Measurements from ENCODE around the gene MRFAP1L1. TPM values are rescaled to one million over a fixed set of nuclear protein-coding genes. Genes with fewer than 3 reads are reported as not detected.

The MRFAP1L1 gene
- total RNA-seq, 1 donor from 2014 or later, result 53.6 TPM

GRCh38 chr4:6748286-6748685 lies 38.6 kb upstream of the MRFAP1L1 start:
- DNase-seq (ENCODE audit: low read depth), result no peak
- H3K4me3 ChIP-seq (ENCODE audit: low read depth, low read length), result no peak overlapping the region
- no peak for TF ChIP-seq CTCF (IDR thresholded peaks at IDR 0.05; ENCODE audit: insufficient read depth, low read length, poor library complexity, severe bottlenecking)
- no peaks in the 10 kb centered on the region for H3K27me3 ChIP-seq (ENCODE audit: control insufficient read depth, insufficient read depth, low read length)
- no peaks in the 10 kb centered on the region for H3K36me3 ChIP-seq (ENCODE audit: control insufficient read depth, insufficient read depth, low read length)

- DNase-seq (ENCODE audit: low read depth), result no peak
- Histone ChIP-seq H3K4me3 (ENCODE audit: low read depth, low read length) (no peak overlapping the region), H3K36me3 (ENCODE audit: control insufficient read depth, insufficient read depth, low read length) (no peaks in the 10 kb centered on the region), H3K27me3 (ENCODE audit: control insufficient read depth, insufficient read depth, low read length) (no peaks in the 10 kb centered on the region)
- no peak for TF ChIP-seq CTCF (IDR thresholded peaks at IDR 0.05; ENCODE audit: insufficient read depth, low read length, poor library complexity, severe bottlenecking)
Observed at GRCh38 chr4:6747294-6748051, 37.8 kb upstream of the MRFAP1L1 start.

- Histone ChIP-seq H3K36me3 (ENCODE audit: control insufficient read depth, insufficient read depth, low read length) (no peaks in the 10 kb centered on the region), H3K27me3 (ENCODE audit: control insufficient read depth, insufficient read depth, low read length) (no peaks in the 10 kb centered on the region), H3K4me3 (ENCODE audit: low read depth, low read length) (no peak overlapping the region)
- TF ChIP-seq CTCF (IDR thresholded peaks at IDR 0.05; ENCODE audit: insufficient read depth, low read length, poor library complexity, severe bottlenecking), result no peak
- no peak for DNase-seq (ENCODE audit: low read depth)
Observed at GRCh38 chr4:6746721-6747293, 37.1 kb upstream of the MRFAP1L1 start.

- Histone ChIP-seq H3K36me3 (ENCODE audit: control insufficient read depth, insufficient read depth, low read length) (no peaks in the 10 kb centered on the region), H3K27me3 (ENCODE audit: control insufficient read depth, insufficient read depth, low read length) (no peaks in the 10 kb centered on the region), H3K4me3 (ENCODE audit: low read depth, low read length) (no peak overlapping the region)
- no peak for DNase-seq (ENCODE audit: low read depth)
- no peak for TF ChIP-seq CTCF (IDR thresholded peaks at IDR 0.05; ENCODE audit: insufficient read depth, low read length, poor library complexity, severe bottlenecking)
Observed at GRCh38 chr4:6742989-6743388, 33.3 kb upstream of the MRFAP1L1 start.

- no peaks in the 10 kb centered on the region for H3K27me3 ChIP-seq (ENCODE audit: control insufficient read depth, insufficient read depth, low read length)
- H3K36me3 ChIP-seq (ENCODE audit: control insufficient read depth, insufficient read depth, low read length), result no peaks in the 10 kb centered on the region
- TF ChIP-seq CTCF (IDR thresholded peaks at IDR 0.05; ENCODE audit: insufficient read depth, low read length, poor library complexity, severe bottlenecking), result no peak
- no peak for DNase-seq (ENCODE audit: low read depth)
- H3K4me3 ChIP-seq (ENCODE audit: low read depth, low read length), result no peak overlapping the region
Observed at GRCh38 chr4:6742507-6742906, 32.8 kb upstream of the MRFAP1L1 start.

Data from kidney epithelial cell (primary cell).